HepG2 (cell line): ENCODE measurements around the gene IL32. TPM values are rescaled to one million over a fixed set of nuclear protein-coding genes. Genes with fewer than 3 reads are reported as not detected.

Experiments used
- ARNTL ChIP-seq: sonication (generic); formaldehyde crosslinking; IDR thresholded peaks from 2 replicates; pipeline ENCODE4 v1.4.0; 2020; ENCODE audit warnings: mild to moderate bottlenecking, missing genetic modification reagents
- ASH2L ChIP-seq: fragments of 300-600, 200-600 bp; sonication (generic); IDR thresholded peaks from 2 replicates; pipeline ENCODE4 v1.7.0; 2017; ENCODE audit warnings: low read depth, mild to moderate bottlenecking, moderate library complexity, mixed read lengths, low read length; ENCODE audit not compliant: insufficient read length
- DZIP1 ChIP-seq: sonication (generic); formaldehyde crosslinking; IDR thresholded peaks from 2 replicates; pipeline ENCODE4 v1.5.0; 2020; ENCODE audit warnings: mild to moderate bottlenecking, missing genetic modification reagents
- EED ChIP-seq: sonication (generic); formaldehyde crosslinking; IDR thresholded peaks from 2 replicates; pipeline ENCODE4 v1.5.0; 2020; ENCODE audit warnings: mild to moderate bottlenecking, missing genetic modification reagents
- FOXC1 ChIP-seq: sonication (generic); formaldehyde crosslinking; IDR thresholded peaks from 2 replicates; pipeline ENCODE4 v1.8.0; 2022; ENCODE audit warnings: mild to moderate bottlenecking, missing genetic modification reagents, borderline replicate concordance
- GRHL1 ChIP-seq: sonication (generic); formaldehyde crosslinking; conservative IDR thresholded peaks from 2 replicates; pipeline ENCODE4 v1.8.0; 2022; ENCODE audit warnings: missing genetic modification reagents
- MAFF ChIP-seq: IDR thresholded peaks from 2 replicates; pipeline ENCODE4 v1.6.1; 2011; ENCODE audit warnings: low read depth, low read length, improper control_type of control experiment
- MIXL1 ChIP-seq: IDR thresholded peaks from 2 replicates; pipeline ENCODE4 v1.6.1; 2016
- PAF1 ChIP-seq: IDR thresholded peaks from 2 replicates; pipeline ENCODE4 v1.6.1; 2016; ENCODE audit warnings: missing genetic modification reagents, missing compliant biosample characterization
- PRDM4 ChIP-seq: sonication (generic); formaldehyde crosslinking; IDR thresholded peaks from 2 replicates; pipeline ENCODE4 v1.9.0; 2021; ENCODE audit warnings: missing genetic modification reagents, borderline replicate concordance
- SCMH1 ChIP-seq: sonication (generic); formaldehyde crosslinking; IDR thresholded peaks from 2 replicates; pipeline ENCODE4 v1.9.0; 2021; ENCODE audit warnings: missing genetic modification reagents, mild to moderate bottlenecking, borderline replicate concordance
- SUZ12 ChIP-seq: fragments of 150-350 bp; IDR thresholded peaks from 2 replicates; pipeline ENCODE4 v1.6.1; 2014; ENCODE audit warnings: low read depth, low read length
- ZBTB2 ChIP-seq: sonication (generic); formaldehyde crosslinking; IDR thresholded peaks from 2 replicates; pipeline ENCODE4 v1.8.0; 2022; ENCODE audit warnings: low read depth, missing genetic modification reagents
- ZBTB39 ChIP-seq: sonication (generic); formaldehyde crosslinking; IDR thresholded peaks from 2 replicates; pipeline ENCODE4 v1.5.0; 2020; ENCODE audit warnings: missing genetic modification reagents
- ZFP36L1 ChIP-seq: sonication (generic); formaldehyde crosslinking; IDR thresholded peaks from 2 replicates; pipeline ENCODE4 v1.8.0; 2022; ENCODE audit warnings: mild to moderate bottlenecking, missing genetic modification reagents, moderate library complexity
- ZNF468 ChIP-seq: sonication (generic); formaldehyde crosslinking; IDR thresholded peaks from 2 replicates; pipeline ENCODE4 v1.8.0; 2022; ENCODE audit warnings: mild to moderate bottlenecking, moderate library complexity, missing genetic modification reagents
- ZNF496 ChIP-seq: sonication (generic); formaldehyde crosslinking; IDR thresholded peaks from 2 replicates; pipeline ENCODE4 v1.8.1; 2023; ENCODE audit warnings: mild to moderate bottlenecking, moderate library complexity, missing genetic modification reagents; ENCODE audit not compliant: insufficient replicate concordance
- ZNF678 ChIP-seq: sonication (generic); formaldehyde crosslinking; IDR thresholded peaks from 2 replicates; pipeline ENCODE4 v1.4.0; 2020; ENCODE audit warnings: mild to moderate bottlenecking, missing genetic modification reagents
- polyA plus RNA-seq, 8 experiments: library from polyadenylated mRNA; depleted of rRNA in 3 of 8; stranded (reverse) in 7 of 8; unstranded in 1 of 8; fragments of >200 nt; fragmentation: Illumina TruSeq in 4 of 8; extraction: Trizol in 4 of 8; gene quantifications; 2 replicates each; pipeline versions ENCODE4 v1.2.1 to v1.2.3, GENCODE V29; 2011 to 2016; ENCODE audit warnings: low read depth in 4 of 8, missing spikeins in 1 of 8, mixed read lengths in 1 of 8; ENCODE audit not compliant: insufficient read depth in 1 of 8
- total RNA-seq, 5 experiments: library from RNA; depleted of rRNA; stranded (reverse); fragments of >200 nt; fragmentation: Illumina TruSeq; extraction: Trizol; gene quantifications; 2 replicates each; pipeline ENCODE4 v1.2.3, GENCODE V29; 2016; ENCODE audit warnings: low read depth in 1 of 5

Gene IL32
- total and polyA plus RNA-seq, 2 of the 13 experiments (the other 11 are each of a cell fraction or from before 2014, with no cell fraction given), result 115 to 165 TPM

GRCh38 chr16:3065069-3065741 lies at the start of gene IL32 (continued):
- TF ChIP-seq DZIP1 (CRISPR knock-in tag) (no peak), ZNF468 (CRISPR knock-in tag) (no peak), ZFP36L1 (CRISPR knock-in tag) (no peak; the same call in 1 of the 2 replicates), PRDM4 (CRISPR knock-in tag) (no peak), PAF1 (no peak), MAFF (0 out of 2 replicates have a peak, but pooled peaks have one; percentile 23), ASH2L (peak; percentile 62), ZBTB2 (CRISPR knock-in tag) (no peak), ZNF496 (CRISPR knock-in tag) (no peak), FOXC1 (0 out of 2 replicates have a peak, but pooled peaks have one; percentile 61), EED (CRISPR knock-in tag) (no peak), ARNTL (CRISPR knock-in tag) (peak; percentile 50; the same call in 1 of the 2 replicates), MIXL1 (no peak), ZNF678 (CRISPR knock-in tag) (no peak), SCMH1 (no peak), ZBTB39 (CRISPR knock-in tag) (peak; percentile 43; the same call in 1 of the 2 replicates), GRHL1 (CRISPR knock-in tag) (no peak), SUZ12 (0 out of 2 replicates have a peak, but pooled peaks have one; percentile 3)
